ENCODE measurements around the gene NFIB.

The NFIB gene

DNA sequence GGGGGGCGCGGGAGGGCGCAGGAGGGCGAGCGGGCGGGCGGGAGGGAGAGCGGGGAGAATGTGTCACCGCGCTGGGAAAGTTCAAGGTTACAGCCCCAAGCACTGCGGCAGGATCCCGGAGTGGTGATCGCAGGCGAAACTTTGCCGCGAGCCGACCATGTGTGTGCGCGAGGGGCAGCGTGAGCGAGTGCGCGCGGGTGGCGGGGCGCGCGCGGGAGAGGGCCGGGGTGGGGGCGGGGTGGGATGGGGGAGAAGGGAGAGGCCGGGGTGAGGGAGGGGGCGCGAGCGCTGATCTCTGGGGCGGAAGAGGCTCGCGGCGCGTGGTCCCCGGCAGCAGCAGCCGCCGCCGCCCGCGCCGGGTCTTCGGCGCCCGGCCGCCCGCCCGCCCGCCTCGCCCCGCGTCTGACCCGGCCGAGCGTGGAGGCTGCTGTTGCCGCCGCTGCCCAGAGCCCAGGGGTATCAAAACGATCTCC, at the start of gene NFIB:
NFIB (minus strand) TSS at position 191 of the 473 bp plus-strand sequence. CDS start 630 bp downstream, outside the sequence.
- no peak for DNase-seq

DNA sequence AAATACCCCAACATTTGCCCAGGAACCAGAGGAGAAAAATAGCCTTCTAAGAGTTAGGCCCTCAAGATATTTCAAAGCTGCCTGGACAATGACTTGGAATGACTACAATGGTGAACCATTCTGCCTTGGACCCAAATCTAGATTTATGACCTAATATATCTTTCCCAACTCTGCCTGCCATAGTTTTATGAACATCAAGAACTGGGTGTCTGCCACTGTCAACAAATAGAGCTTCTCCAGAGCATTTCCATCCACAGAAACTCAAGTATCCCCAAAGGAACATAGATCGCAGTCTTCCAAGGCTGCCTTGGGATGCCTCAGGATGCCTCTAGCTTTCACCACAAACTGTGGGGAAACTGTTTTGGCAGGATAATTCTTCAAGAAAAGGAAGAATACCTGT, 48.2 kb upstream of the NFIB start:
- DNase-seq = no peak

DNA sequence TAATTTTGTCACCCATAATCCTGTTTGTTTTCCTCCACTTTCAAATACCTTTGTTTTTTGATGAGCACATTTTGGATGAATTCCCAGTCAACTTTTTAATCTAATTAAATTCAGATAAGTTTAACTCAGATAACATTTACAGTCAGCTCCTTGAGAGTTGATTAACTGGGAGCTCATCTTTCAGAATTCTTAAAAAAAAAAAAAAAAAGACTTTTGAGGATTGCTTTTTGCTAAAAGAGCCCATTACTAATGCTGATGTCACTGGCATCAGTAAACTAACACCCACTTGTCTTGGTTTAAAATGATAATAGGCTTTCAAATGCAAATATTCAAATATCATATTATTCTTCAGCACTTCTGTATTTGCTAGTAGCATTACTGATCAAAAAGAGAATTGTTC, 47.1 kb upstream of the NFIB start:
- DNase-seq = no peak

DNA sequence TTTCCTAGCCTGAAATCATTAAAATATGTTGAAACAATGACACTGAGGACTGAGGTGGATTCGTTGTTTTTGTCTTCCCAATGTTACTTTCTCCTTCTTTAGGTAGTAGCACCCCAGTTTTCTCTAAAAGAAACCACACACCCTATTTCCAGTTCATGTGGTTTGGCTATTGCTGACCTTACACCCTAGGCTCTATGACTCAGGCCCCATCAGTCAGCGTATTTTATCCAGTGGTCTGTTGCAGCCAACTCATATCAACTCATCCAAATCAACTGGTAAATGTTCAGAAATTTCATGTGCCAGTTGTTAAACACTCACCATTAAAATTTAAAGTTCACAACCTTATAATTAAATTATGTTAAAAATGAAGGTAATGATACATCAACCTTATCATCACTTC, 44.6 kb upstream of the NFIB start:
- no peak for DNase-seq

DNA sequence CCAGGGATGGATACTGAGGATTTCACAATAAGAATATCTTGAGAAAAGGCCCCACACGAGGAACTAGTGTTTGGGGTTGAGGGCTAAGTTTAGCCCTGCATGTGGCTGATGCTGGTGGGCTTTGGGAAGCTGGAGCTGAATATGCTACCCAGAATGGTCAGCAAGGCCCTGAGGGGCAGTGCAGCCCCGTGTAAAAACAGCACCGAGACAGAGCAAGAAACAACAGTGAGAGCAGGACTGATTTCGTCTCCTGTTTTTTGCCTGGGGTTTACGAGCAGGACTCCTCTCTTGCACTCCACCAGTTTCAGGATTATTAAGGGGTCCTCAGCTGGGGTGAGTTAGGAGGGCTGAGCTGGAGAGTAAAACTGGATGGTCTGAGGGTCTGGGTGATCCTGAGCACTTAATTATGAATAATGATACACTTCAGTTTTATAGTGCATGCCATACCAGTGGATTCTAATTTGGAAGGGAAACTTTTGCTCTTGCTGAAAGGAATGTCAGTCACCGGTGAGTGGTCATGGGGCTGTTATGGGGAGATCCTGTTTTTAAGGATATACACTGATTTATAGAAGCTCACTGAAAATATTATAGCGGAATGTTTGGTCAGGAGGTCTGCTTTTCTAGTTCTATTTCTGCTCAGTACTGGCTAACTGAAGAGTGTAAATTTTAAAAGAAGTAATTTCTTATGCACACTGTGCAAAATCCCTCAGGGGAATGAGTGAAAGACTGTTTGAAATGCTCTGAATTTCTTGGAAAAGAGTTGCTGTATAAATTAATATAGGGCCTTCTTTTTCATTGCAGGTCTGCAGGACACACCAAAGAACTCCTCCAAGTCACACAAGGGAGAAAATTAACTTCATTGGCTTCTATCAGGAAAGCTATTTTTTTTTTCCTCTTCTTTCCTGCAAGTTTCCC, 42.7 kb upstream of the NFIB start:
- DNase-seq = no peak

DNA sequence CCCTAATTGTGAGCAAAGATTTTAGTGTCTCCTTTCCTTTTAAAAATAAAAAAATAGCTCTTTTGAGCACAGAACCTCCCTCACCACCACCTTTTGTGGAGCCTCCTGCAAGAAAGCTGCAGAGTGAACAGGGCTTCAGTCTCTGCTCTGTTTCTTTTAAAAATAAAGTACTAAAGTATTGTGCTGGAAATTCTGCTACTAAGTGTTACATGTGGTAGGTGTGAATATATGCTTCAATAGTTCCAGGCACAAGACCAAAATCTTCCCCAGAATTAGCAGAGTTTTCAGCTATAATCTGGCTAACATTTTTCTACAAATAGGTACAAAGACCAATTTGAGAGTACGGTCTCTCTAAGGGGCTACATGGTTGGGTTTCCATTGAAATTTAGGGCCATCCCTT, 40.3 kb upstream of the NFIB start:
- no peak for DNase-seq

DNA sequence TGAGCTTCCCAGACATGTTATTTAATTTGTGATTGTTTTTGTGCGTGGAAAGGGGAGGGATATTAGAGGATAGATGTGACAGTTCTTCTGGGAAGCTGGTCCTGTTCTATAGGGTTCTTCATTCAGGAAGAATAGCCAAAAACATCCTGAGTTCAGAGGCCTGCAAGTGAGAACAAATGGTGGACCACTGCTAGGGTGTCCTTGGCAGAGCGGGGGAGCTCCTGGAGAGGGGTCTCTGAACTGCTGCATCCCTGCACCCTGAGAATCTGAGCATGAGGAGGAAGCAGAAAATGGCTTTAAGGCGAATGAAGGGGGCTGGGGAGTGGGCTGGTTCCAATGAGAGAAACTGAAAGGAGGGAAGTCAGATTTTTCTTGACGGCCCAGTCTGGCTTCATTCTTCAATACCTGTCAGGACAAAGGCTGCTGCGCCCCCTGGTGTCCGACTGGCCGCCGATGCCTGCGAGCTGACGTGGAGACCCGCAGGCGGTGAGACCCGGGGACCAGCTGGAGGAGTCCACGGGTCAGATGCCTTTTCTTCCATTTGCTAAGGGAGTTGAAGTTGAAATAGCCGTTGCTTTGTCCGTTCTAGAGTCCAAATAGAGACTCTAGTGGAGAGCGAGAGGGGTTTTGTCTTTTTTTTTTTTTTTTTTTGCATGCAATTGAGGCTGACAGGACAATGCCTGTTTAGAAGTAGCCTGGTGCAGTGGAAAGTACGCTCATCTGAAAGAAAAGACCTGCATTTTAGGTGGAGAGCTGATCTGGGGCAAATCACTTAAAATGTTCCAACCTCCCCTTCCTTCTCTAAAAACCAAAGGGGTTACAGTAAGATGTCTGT, 39.5 kb upstream of the NFIB start:
- DNase-seq = peak; percentile 23

DNA sequence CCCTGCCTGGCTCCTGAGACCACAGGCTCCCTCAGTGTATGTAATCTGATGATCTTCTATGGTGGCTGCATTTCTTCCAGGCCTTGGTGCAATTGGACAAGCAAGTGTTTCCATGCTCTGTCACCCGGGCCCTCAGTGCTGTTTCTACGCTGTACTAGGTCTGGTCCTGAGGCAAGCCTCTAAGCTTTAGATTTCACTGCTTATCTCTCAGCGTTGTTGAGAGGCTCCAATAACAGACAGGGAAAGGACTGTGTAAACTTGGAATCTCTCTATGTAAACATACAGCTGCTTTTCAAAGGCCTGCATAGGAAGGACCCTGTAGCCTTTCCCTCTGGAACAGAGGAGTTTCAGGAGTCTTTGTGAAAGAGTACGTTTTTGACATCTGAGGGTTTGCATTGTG, 38.6 kb upstream of the NFIB start:
- no peak for DNase-seq

DNA sequence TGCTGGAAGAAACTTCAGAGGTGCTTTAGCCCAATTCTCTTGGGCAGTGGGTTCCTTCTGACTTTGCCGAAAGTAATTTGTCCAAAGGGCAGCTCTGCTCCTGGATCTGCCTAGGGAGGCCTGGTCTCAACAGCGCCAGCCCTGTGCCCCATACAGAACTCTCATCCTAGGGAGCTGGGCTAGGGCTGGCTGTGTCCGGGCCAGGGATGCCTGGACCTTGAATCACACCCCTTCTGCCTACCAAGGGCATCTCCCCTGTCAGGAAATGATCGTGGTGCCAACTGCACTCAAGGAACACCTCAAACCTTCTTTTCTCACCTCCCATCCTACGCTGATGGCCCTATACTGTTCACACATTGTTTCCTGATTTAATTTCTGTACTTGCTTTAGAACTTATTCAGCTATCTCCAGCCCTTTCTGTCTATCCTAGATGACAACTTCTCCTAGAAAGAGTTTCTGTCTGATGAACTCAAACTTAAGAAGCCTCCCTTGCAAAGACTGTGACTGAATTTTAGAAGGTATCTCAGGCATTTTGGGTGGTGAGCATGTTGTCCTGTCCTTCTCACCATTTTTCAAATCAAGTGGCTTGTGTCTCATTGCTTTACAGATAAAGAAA, 37.4 kb upstream of the NFIB start:
- no peak for DNase-seq

DNA sequence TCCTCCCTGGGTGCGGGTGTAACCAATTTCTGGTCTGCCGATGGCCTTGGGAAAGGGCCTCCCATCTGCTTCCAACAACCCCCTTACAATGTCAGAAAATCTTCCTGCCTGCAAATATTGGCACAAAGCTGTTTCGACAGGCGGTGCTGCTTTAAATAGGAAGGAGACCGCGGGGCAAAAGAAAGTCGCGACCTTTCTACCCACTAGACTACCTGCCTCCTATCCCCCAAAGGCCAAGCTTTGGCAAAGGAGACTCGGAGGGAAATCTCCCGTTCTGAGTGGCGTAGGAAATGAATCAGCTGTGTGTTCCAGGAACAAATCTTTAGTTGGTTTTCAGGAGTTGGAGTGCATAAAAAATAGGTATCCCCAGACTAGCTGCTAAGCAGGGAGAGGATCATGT, 36.8 kb upstream of the NFIB start:
- DNase-seq = no peak

DNA sequence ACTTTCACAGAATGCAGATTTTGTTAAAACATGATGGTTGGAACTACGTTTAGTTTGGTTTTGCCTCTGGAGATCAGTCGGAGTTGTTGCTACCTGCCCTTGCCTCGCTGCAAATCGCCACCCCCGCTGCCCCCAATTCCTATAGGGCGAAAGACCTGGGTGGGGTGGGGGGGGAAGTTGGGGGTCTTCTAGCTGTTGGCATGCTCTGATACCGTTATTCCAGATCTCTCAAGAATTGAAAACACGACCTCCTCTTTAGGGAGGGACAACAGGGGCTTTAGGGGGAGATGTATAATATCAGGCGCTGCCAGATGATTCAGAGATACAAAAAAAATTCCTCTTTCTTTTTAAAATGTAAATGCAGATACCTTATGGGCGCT, 36.4 kb upstream of the NFIB start:
- DNase-seq = no peak

DNA sequence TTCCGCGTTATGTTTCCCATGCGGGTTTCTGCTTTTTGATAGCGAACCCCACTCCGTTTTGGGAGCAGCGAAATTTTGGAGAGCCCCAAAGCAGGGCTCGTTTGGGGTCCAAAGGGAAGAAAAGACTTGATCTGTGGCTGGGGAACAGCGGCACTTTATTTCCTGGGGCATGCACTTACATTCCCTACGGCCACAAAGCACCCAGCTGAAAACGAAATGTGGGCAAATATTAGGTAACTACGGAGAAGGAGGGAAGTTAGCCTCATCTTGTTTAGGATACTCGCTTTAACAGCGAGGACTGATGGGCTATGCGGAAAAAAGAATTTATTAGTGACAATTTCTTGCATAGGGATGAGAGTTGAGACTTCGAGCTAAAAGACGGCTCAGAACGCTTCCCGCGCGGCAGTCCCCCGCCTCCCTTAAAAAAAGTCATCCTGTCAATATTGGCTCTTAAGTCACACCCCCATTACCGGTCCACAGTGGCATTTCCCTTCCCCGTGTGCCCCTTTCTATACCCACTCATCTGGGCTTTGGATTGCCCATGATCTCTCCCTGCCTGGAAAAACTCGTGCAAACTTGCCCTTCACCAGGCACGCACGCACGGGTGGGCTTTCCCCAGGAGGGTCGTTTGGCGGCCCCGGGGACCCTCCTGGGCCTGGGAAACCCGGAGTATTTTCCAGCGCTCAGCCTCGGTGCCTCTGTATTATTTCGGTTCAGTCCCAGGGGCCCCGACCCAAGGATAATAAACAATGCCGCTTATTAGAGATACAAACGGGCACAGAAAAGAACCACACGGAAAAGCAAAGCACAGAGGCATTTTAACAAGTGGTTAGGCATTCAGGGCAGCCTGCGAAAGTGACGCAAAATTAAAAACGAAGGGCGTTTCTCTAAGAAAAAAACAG, 35.8 kb upstream of the NFIB start:
- no peak for DNase-seq

DNA sequence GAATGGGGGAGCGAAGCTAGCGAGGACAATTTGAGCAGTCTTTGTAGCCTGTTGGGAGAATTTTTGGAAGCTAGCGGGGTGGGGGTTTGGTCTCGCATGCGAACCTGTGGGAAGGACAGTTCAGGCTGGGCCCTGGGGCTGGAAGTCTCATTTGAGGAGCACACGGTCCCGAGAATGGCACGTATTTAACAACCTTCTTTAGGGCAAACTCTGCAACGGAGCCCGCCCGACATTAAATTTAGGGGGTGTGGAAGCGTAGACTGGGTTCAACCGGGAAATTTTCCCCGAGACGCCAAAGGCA, 35.2 kb upstream of the NFIB start:
- no peak for DNase-seq

DNA sequence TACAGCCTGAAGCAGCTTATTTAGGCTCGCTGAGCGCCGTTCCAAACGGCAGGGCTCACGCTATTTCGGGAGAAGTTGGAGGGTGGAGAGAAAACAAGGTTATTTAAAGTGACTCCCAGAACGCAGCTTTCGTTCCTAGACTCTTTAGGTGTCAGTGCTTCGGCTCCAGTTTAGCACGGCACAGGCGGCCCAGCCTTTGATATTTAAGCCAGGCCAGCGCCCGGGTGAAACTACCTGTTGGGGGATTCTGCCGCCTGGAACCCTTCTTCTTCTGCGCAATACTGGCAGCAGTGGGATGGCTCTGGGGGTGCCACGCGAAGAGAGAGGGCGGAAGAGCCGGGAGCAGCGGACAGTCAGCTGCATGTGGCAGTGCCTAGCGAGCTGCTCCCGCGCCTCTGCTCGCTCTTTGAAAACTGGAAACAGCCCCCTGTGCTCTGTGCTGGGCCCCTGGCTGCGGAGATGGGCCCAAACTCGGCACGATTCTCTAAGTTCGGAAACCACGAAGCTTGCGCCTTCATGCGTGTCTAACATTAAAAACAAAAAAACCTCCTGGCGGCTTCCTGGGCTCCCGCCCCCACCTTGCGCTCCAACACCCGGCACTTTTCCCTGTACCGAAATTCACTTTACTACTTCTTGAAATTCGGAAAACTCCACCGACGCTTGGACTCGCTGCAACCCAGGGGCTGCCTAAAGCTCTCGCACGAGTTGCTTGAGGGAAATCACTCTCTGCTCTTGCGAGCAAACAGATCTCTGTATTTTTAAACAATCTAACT, 34.6 kb upstream of the NFIB start:
- no peak for DNase-seq

DNA sequence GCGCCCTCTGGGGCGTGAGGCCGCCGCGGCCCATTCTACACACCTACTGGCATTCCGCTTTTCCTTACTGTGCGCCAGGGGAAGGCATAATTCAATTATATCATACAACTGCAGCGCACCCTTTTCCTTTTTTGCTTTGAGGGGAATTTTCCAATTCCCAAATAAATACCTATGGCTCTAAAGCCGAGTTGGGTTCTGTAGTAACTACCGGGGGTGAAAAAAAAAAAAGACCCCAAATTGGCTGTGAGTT, 34.1 kb upstream of the NFIB start:
- DNase-seq = no peak

DNA sequence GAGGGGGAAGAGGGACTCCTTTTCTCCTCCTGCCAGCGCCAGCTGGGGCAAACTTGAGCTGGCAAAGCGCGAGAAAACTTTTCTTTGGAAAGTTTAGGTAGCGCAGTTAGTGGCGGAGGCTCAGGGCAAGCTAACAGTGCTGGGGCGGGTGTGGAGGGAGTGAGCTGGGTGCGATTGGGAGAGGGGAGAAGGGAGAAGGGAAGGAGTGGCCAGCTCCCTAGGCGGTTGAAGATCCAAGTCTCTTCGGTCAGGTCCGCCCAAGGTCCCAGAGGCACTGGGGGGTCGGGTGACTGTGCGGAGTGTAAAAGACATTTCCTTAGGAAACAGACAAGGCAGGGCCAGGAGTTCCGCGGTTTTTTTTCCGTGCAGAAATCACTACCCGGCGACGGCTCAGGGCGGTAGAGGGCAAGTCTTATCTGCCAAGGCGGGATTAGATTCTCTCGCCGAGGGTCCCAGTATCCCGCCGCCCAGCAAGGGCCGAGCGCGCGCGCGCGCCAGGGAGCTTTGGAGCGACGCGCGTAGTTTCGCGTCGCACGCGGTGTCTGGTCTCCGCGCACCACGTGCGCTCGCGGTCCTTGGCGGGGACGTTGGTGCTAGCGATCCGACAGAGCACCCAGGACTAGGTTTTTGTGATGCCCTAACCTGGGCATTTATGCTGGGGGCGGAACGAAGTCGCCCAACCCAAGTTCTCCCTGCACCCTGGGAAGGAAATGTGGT, 33.6 kb upstream of the NFIB start:
- DNase-seq = no peak

DNA sequence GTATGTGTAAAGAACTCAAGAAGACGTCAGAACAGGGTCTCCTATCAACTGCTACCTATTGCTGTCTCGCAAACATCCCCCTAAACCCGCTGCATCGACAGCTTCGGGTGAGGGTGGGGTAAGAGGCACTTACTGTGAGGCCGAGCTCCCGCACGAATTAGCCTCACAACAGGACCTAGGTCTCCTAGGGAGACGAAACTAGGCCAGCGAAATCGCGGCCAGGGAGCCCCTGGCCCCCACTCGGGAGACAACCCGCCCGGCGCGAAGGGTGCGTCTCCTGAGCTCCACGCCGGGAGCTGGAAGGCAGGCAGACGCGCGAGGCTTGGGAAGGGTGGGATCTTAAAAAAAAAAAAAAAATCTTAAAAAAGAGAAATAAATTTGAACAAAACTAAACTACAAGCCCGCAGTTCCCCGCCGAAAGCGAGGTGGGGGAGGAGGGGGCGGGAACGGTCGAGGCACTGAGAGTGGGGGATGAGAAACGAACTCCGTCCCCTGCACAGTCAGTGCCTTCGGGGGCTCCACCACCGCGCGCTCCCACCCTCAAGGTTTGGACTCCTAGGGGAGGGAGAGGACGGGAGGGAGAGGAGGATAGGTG, 33.0 kb upstream of the NFIB start:
- no peak for DNase-seq

DNA sequence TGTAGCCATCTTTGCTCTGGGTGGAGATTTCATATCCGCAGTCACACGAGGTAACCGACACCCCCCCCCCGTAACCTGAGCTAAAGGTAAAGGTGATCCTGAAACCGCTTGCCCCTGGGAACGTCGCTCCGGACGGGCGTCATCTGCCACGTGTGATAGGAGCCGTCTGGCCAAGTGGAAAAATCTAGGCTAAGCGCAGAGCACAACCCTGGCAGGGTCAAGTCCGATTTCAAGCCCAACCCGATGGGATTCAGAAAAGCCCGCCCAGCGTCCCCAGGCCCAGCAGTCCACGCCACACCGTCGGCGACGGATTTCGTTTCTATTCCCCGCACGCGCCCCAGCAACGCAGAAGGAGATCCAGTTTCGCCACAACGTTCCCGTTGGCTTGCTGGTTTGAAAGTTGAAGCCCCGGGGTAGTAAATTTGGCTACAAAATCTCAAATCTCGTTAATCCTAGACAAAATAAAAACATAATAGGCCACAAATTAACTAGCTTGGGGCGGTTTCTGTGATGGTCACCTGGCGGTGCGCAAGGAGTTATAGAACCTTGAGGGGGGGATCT, 32.4 kb upstream of the NFIB start:
- no peak for DNase-seq

DNA sequence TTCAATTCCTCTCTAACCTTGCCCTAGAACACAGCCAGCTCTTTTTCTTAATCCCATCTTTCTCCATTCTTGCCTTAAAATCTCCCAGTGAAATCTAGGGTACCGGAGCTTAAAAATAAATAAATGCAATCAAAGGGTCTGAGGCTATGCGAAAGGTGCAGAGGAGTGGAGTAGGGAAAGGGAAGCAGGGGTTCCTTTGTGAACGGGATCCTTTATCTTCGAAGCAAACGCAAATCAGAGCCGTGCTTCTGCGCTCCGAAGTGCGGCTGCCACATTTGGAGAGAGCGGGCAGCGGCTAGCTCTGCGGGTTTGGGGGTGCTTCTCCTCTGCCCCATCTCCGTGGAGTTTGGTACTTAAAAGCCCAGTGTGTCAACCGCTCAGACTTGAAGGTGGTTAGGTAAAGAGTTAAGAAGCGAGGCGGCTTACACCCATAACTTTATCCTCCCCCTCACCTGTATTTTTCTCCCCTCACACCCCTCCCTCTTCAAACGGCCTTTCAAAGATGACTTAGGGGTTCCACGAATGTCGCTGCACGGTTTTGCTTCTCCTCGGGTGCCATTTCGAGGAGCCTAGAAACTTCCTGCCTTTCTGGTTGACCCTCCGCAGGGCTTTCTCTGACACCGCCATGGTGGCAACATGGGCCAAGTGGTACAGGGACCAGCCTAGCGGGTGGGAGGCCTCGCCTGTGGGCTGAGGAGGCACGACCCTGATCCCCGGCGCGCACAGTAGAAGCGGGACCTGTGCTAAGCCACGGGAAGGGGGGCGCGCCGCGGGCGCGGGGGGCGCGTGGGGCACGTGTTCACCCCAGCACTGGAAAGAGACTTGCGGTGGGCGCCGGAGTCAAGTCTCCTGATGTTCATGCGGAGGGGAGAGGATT, 31.7 kb upstream of the NFIB start:
- no peak for DNase-seq

DNA sequence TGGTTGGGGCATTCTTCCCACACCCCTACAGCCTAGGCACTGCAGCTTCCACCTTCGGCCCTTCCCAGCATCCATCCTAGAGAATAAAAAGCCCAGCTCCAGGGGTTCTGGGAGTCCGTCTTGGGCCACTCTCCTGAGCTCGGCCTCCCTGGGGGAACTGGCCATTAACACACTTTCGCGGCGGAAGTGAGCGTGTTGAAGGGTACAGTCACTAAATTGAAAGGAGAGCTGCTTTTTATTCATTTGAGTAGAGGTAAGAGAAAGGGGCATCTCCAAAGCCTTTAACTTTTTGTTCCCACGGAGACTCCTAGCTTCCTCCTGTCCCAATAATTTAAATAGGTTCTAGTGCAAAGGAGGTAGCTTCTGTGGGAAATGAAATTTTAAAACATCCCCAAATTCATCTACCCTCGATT, 31.0 kb upstream of the NFIB start:
- DNase-seq = no peak

Data from KG1 (cell line).